Vagina (tissue), 2 donors: ENCODE measurements around the gene GSPT2. TPM values are rescaled to one million over a fixed set of nuclear protein-coding genes. Genes with fewer than 3 reads are reported as not detected.

ENCODE experiments used
- DNase-seq, 2 donors: peaks; one replicate each; pipeline ENCODE4 v3.0.0-alpha.2; 2017; ENCODE audit errors: extremely low spot score in 2 of 2
- H3K27ac ChIP-seq: fragments of 200-600 bp; sonication (generic); one replicate; pipeline ENCODE4 v1.5.1; 2019
- H3K27me3 ChIP-seq: fragments of 200-600 bp; sonication (generic); one replicate; pipeline ENCODE4 v1.5.1; 2019
- H3K36me3 ChIP-seq, 2 donors: fragments of 200-600 bp; sonication (generic); one replicate each; pipeline ENCODE4 v1.5.1; 2017 to 2019
- H3K4me1 ChIP-seq: fragments of 200-600 bp; sonication (generic); one replicate; pipeline ENCODE4 v1.5.1; 2019
- H3K4me3 ChIP-seq, 2 donors: fragments of 200-600 bp; sonication (generic); 1 replicate in 1 of 2; 2 replicates in 1 of 2; pipeline ENCODE4 v1.5.1; 2016 to 2019
- H3K9me3 ChIP-seq: fragments of 200-600 bp; sonication (generic); one replicate; pipeline ENCODE4 v1.5.1; 2019
- POLR2A ChIP-seq, 2 donors: fragments of 450-650 bp; IDR thresholded peaks; one replicate each; pipeline ENCODE4 v1.6.1; 2017; ENCODE audit warnings: antibody characterized with exemption in 2 of 2, mild to moderate bottlenecking in 2 of 2, moderate library complexity in 2 of 2
- POLR2AphosphoS5 ChIP-seq, 2 donors: sonication (generic); formaldehyde crosslinking; IDR thresholded peaks; one replicate each; pipeline ENCODE4 v1.9.0; 2017; ENCODE audit warnings: antibody characterized with exemption in 2 of 2, mild to moderate bottlenecking in 2 of 2, low read depth in 1 of 2; ENCODE audit not compliant: insufficient read depth in 1 of 2
- intact Hi-C: fragments of 100-400 bp; cut with DNase I; formaldehyde crosslinking; loops from one replicate; pipeline ENCODE4 v1.15.1; 2023
- total RNA-seq: library from RNA; depleted of rRNA; stranded (reverse); fragments of >200 nt; gene quantifications from one replicate; pipeline ENCODE4 v1.2.3, GENCODE V29; 2016
- TF ChIP-seq, protein P1 (sequence below), 3 experiments: fragments of 450-650 bp in 2 of 3; fragments of 200-600 bp in 1 of 3; sonication (generic) in 1 of 3; IDR thresholded peaks; one replicate each; pipeline ENCODE4 v1.5.1; 2017 to 2019; ENCODE audit warnings: antibody characterized with exemption in 3 of 3, mild to moderate bottlenecking in 2 of 3, moderate library complexity in 2 of 3

The GSPT2 gene
- total RNA-seq, 1 donor from 2014 or later, result 2.7 TPM

DNA sequence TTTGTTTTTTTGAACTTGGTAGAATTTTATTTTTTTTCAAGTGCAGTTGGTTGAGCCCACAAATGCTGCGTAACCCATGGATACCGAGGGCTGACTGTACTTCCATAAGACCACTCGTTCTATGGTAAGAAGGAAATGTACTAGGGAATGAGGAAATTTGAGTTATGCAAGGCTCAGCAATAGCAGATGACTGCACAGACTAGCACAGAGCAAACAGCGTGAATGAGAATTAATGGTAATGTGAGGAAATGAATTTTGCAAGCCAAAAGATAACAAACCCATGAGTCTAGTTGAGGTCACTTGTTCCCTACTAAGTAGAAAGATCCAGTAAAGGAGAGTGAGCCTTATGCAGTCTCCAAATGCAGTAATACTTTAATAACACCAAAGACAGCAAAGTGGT, 17.4 kb downstream of the GSPT2 start:
- no peak for DNase-seq
- H3K4me1 ChIP-seq, result no peaks in the 10 kb centered on the region
- H3K27ac ChIP-seq, result no peak overlapping the region
- H3K4me3 ChIP-seq, result no peak overlapping the region
- no peaks in the 10 kb centered on the region for H3K9me3 ChIP-seq
- H3K36me3 ChIP-seq, result no peaks in the 10 kb centered on the region
- TF ChIP-seq POLR2A (IDR thresholded peaks at IDR 0.05) (no peak), POLR2AphosphoS5 (IDR thresholded peaks at IDR 0.05; ENCODE audit: insufficient read depth in 1 of 2, low read depth in 1 of 2) (no peak)
- TF ChIP-seq, protein P1, sequence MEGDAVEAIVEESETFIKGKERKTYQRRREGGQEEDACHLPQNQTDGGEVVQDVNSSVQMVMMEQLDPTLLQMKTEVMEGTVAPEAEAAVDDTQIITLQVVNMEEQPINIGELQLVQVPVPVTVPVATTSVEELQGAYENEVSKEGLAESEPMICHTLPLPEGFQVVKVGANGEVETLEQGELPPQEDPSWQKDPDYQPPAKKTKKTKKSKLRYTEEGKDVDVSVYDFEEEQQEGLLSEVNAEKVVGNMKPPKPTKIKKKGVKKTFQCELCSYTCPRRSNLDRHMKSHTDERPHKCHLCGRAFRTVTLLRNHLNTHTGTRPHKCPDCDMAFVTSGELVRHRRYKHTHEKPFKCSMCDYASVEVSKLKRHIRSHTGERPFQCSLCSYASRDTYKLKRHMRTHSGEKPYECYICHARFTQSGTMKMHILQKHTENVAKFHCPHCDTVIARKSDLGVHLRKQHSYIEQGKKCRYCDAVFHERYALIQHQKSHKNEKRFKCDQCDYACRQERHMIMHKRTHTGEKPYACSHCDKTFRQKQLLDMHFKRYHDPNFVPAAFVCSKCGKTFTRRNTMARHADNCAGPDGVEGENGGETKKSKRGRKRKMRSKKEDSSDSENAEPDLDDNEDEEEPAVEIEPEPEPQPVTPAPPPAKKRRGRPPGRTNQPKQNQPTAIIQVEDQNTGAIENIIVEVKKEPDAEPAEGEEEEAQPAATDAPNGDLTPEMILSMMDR (IDR thresholded peaks at IDR 0.05), result no peak
- H3K27me3 ChIP-seq, result no peaks in the 10 kb centered on the region
- intact Hi-C loops, result no loop called here

DNA sequence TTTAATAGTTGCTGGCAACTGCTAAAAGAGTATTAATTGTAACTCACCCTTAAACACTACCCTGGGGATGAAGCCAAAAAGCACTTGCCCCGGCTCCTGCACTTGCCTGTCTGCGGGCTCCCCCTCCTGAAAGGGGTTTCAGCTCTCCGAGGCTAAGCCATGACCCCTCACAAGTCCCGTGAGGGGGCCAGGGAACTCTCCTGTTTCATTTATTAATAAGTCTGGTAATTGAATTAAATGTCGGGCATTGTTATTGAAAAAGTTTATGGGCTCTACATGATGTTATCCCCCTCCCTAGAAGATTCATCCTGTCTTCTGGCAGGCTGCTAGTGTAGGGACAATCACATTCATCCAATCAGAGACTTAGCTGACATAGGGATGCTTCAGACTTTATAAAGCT, 23.3 kb downstream of the GSPT2 start:
- TF ChIP-seq, protein P1 (IDR thresholded peaks at IDR 0.05), result no peak
- no peak for TF ChIP-seq POLR2AphosphoS5 (IDR thresholded peaks at IDR 0.05; ENCODE audit: insufficient read depth in 1 of 2, low read depth in 1 of 2)
- TF ChIP-seq POLR2A (IDR thresholded peaks at IDR 0.05), result no peak
- H3K9me3 ChIP-seq, result no peaks in the 10 kb centered on the region
- intact Hi-C loops, result no loop called here
- H3K27me3 ChIP-seq, result no peaks in the 10 kb centered on the region
- no peak overlapping the region for H3K27ac ChIP-seq
- no peak for DNase-seq
- no peak overlapping the region for H3K4me3 ChIP-seq
- H3K36me3 ChIP-seq, result no peaks in the 10 kb centered on the region
- no peaks in the 10 kb centered on the region for H3K4me1 ChIP-seq

DNA sequence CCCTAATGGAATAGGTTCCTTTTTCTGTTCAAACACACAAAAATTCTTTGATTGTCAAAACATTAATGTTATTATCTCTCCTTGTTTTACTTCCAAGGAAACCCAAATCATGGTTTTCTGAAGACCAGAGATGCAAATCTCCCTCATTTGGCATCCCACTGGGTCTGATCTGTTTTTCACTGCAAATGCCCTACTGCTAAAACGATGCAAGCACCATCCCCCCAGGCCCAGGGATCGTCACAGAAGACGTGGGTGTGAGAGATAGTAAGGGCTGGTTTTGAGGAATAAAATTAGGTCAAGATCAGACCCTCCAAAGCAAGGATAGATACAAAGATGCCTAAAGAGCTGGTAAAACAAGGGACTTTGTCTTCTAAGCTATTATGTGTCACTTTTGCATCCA, 33.6 kb downstream of the GSPT2 start:
- H3K27ac ChIP-seq, result no peak overlapping the region
- intact Hi-C loops, result no loop called here
- H3K9me3 ChIP-seq, result no peaks in the 10 kb centered on the region
- no peaks in the 10 kb centered on the region for H3K36me3 ChIP-seq
- H3K4me1 ChIP-seq, result no peaks in the 10 kb centered on the region
- H3K27me3 ChIP-seq, result no peaks in the 10 kb centered on the region
- H3K4me3 ChIP-seq, result no peak overlapping the region
- DNase-seq, result no peak
- TF ChIP-seq, protein P1 (IDR thresholded peaks at IDR 0.05), result no peak
- TF ChIP-seq POLR2A (IDR thresholded peaks at IDR 0.05) (no peak), POLR2AphosphoS5 (IDR thresholded peaks at IDR 0.05; ENCODE audit: insufficient read depth in 1 of 2, low read depth in 1 of 2) (no peak)

DNA sequence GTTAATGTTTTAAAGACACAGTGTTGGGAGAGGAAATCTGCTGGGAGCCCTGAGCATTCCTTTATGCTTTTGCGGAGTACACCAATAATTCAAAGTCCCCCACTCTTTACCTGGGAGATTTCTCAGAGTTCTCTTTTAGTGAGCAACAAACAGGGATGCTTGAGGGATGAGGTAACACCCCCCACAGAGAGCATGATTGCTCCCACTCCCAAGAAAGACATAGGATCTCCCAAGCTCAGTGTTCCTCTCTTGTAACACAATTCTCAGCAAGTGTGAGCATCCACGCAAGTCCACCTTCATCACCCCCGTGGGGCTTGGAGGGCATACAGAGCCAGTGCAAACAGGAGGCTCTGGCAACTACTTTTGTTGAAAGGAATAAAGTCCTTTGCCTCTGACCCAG, 36.1 kb downstream of the GSPT2 start:
- TF ChIP-seq POLR2AphosphoS5 (IDR thresholded peaks at IDR 0.05; ENCODE audit: insufficient read depth in 1 of 2, low read depth in 1 of 2) (no peak), POLR2A (IDR thresholded peaks at IDR 0.05) (no peak)
- TF ChIP-seq, protein P1 (IDR thresholded peaks at IDR 0.05), result no peak
- H3K9me3 ChIP-seq, result no peaks in the 10 kb centered on the region
- no peaks in the 10 kb centered on the region for H3K4me1 ChIP-seq
- H3K36me3 ChIP-seq, result no peaks in the 10 kb centered on the region
- no peaks in the 10 kb centered on the region for H3K27me3 ChIP-seq
- intact Hi-C loops, result no loop called here
- H3K4me3 ChIP-seq, result no peak overlapping the region
- no peak overlapping the region for H3K27ac ChIP-seq
- DNase-seq, result no peak

DNA sequence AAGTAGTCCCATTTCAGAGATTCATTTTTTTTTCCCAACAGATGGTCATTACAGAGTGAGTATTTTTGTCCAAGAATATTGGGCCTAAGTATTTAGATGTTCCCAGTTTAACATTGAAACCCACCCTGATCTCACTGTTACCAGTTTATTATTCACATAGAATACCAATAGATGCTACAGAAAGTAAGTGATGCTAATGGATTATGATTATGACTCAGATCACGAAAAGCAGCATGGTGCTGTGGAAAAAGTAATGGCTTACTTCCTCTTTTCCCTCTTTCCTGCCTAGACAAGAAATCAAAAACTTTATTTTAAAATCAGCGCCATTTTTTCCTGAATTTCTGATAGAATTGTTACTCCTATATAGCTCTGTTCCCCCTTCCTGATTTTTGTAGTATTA, 51.9 kb downstream of the GSPT2 start:
- TF ChIP-seq POLR2A (IDR thresholded peaks at IDR 0.05), result no peak
- TF ChIP-seq, protein P1 (IDR thresholded peaks at IDR 0.05), result no peak
- TF ChIP-seq POLR2AphosphoS5 (IDR thresholded peaks at IDR 0.05; ENCODE audit: insufficient read depth in 1 of 2, low read depth in 1 of 2), result no peak
- Histone ChIP-seq H3K36me3 (no peaks in the 10 kb centered on the region), H3K27ac (no peak overlapping the region), H3K9me3 (no peaks in the 10 kb centered on the region), H3K4me3 (no peak overlapping the region), H3K4me1 (no peaks in the 10 kb centered on the region), H3K27me3 (no peaks in the 10 kb centered on the region)
- intact Hi-C loops, result no loop called here
- no peak for DNase-seq

Other genes with a start within 250 kb of the GSPT2 start
- 1.5 TPM for gene NUDT11, start 246.8 kb upstream of the GSPT2 start, total RNA-seq
- gene CENPVL3, start 124.5 kb upstream of the GSPT2 start, total RNA-seq, result not detected
- gene CENPVL2, start 60.6 kb upstream of the GSPT2 start, total RNA-seq, result not detected
- gene CENPVL1, start 32.9 kb upstream of the GSPT2 start, total RNA-seq, result not detected
- 50.1 TPM for gene MAGED1, start 150.2 kb downstream of the GSPT2 start, total RNA-seq